ENCODE measurements around the gene USP35. TPM values are rescaled to one million over a fixed set of nuclear protein-coding genes. Genes with fewer than 3 reads are reported as not detected.

USP35 gene
- total RNA-seq, 2 experiments from 2014 or later: 9.2 to 9.8 TPM

DNA sequence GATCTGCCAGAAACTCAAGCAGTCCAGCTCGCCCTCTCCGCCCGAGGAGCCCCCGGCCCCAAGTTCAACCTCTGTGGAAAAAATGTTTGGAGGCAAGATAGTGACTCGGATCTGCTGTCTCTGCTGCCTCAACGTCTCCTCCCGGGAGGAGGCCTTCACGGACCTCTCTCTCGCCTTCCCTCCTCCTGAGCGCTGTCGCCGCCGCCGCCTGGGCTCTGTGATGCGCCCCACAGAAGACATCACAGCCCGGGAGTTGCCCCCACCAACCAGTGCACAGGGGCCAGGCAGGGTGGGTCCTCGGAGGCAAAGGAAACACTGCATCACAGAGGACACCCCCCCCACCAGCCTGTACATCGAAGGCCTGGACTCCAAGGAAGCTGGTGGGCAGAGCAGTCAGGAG lies 20.8 kb downstream of the USP35 start:
- ChIA-PET CTCF (interaction anchor here (0.6 kb wide), 1 partner anchor 546 kb away, joined by 3 read pairs; no protein-coding TSS in a partner anchor), POLR2A (no interaction called here)
- no peaks in the 10 kb centered on the region for H3K9me3 Mint-ChIP-seq (ENCODE audit: low read depth)
- intact Hi-C loops (cut with DNase I, micrococcal nuclease): no loop called here
- ATAC-seq (no peak), DNase-seq (no peak)
- H3K36me3 Mint-ChIP-seq (ENCODE audit: low read depth): peaks cover 24% of the 10 kb centered on the region
- no peak overlapping the region for H3K27ac Mint-ChIP-seq
- H3K27me3 Mint-ChIP-seq: no peaks in the 10 kb centered on the region
- H3K4me3 Mint-ChIP-seq: no peak overlapping the region
- peaks cover 10% of the 10 kb centered on the region for H3K4me1 Mint-ChIP-seq

- ATAC-seq (no peak), DNase-seq (no peak)
- Mint-ChIP-seq H3K9me3 (ENCODE audit: low read depth) (no peaks in the 10 kb centered on the region), H3K36me3 (ENCODE audit: low read depth) (peaks cover 24% of the 10 kb centered on the region), H3K4me3 (no peak overlapping the region), H3K4me1 (peaks cover 5% of the 10 kb centered on the region), H3K27ac (no peak overlapping the region), H3K27me3 (no peaks in the 10 kb centered on the region)
- CTCF ChIA-PET: no interaction called here
- intact Hi-C loops (cut with DNase I, micrococcal nuclease): no loop called here
- POLR2A ChIA-PET: no interaction called here
These were observed 21.4 kb downstream of the USP35 start for GRCh38 chr11:78210000-78210608.

- DNase-seq: no peak
- POLR2A ChIA-PET: no interaction called here
- Mint-ChIP-seq H3K36me3 (ENCODE audit: low read depth) (peaks cover 24% of the 10 kb centered on the region), H3K9me3 (ENCODE audit: low read depth) (no peaks in the 10 kb centered on the region), H3K27ac (no peak overlapping the region), H3K4me1 (peaks cover 1% of the 10 kb centered on the region), H3K4me3 (no peak overlapping the region), H3K27me3 (no peaks in the 10 kb centered on the region)
- CTCF ChIA-PET: no interaction called here
- intact Hi-C loops (cut with DNase I, micrococcal nuclease): no loop called here
- ATAC-seq: no peak
These were observed 22.8 kb downstream of the USP35 start for GRCh38 chr11:78211565-78211964.

DNA sequence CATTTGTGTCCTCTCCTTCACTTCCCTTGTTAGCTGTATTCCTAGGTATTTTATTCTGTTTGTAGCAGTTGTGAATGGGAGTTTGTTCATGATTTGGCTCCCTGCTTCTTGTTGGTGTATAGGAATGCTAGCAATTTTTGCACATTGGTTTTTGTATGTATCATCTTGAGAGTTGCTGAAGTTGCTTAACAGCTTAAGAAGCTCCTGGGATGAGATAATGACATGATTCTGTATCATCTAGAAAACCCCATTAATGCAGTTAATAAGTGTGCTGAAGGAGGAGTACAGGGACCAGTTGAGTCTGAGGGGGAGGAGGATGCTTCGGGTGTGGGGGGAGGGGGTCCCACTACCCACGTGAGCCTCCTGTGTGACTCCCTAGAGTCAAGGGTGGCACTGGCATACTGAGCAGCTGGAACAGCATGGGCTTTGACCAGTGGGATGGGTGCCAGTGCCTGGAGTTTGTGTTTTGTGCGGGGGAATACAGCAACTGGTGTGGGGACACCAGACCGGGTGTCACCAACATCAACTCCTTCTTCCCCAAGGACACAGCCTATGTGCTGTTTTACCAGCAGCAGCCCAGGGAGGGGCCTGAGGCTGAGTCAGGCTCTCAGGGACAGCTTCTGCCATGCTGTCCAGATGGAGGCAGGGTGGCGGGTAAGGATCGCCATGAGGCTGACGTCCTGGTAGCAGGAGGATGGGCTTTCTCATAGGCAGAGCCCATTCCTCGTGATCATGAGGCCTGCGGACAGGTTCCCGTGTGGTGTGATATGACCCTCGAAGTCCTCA lies 24.1 kb downstream of the USP35 start:
- H3K4me1 Mint-ChIP-seq: no peaks in the 10 kb centered on the region
- CTCF ChIA-PET: interaction anchor here (0.8 to 1.0 kb wide), 2 partner anchors 15 to 42 kb away, joined by 3 read pairs; no protein-coding TSS in a partner anchor

DNA sequence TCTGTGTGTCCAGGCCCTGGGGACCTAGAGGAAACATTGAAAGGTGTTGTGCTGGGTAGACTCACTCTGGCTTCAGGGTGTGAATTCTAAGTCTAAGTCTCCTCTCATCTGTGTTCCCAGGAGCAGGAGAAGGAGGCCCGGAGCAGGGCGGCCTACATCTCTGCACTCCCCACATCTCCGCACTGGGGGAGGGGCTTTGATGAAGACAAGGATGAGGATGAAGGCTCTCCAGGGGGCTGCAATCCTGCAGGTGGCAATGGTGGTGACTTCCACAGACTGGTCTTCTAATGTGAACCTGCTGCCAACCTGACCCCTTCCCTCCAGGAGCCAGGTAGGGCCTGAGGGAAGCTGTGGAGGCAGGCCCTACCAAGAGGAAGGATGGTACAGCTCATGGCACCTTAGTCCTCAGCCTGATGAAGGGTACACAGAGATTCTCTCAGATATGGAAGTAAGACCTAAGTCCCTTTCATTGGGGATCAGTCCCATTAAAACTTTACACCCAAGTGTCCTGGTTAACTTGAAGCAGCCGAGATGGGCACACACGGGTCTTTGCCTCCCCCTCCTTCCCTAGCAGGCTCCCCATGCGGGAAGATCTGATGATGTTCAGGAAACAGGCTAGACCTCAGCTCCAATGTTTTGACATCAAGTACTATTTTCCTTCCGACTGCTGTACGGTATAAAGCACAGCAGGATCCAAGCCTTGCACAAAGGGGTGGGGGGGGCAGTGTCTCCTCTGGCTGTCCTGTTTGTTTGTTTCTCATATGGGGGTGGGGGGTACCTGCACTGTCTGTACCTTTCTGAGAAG lies 25.0 kb downstream of the USP35 start:
- Mint-ChIP-seq H3K4me3 (no peak overlapping the region), H3K27me3 (no peaks in the 10 kb centered on the region), H3K36me3 (ENCODE audit: low read depth) (peaks cover 24% of the 10 kb centered on the region), H3K27ac (no peak overlapping the region), H3K9me3 (ENCODE audit: low read depth) (no peaks in the 10 kb centered on the region), H3K4me1 (no peaks in the 10 kb centered on the region)
- CTCF ChIA-PET: interaction anchor here (0.8 to 1.0 kb wide), 2 partner anchors 14 to 43 kb away, joined by 3 read pairs; no protein-coding TSS in a partner anchor
- POLR2A ChIA-PET: interaction anchor here (0.5 kb wide), 1 partner anchor 29 kb away, joined by 3 read pairs; no protein-coding TSS in a partner anchor
- no peak for ATAC-seq
- intact Hi-C loops (cut with DNase I, micrococcal nuclease): no loop called here
- no peak for DNase-seq

More for the DNA sequence above, 24.1 kb downstream of the USP35 start:
- no peak for DNase-seq
- Mint-ChIP-seq H3K4me3 (no peak overlapping the region), H3K27ac (no peak overlapping the region), H3K27me3 (no peaks in the 10 kb centered on the region), H3K9me3 (ENCODE audit: low read depth) (no peaks in the 10 kb centered on the region), H3K36me3 (ENCODE audit: low read depth) (peaks cover 24% of the 10 kb centered on the region)
- POLR2A ChIA-PET: no interaction called here
- intact Hi-C loops (cut with DNase I, micrococcal nuclease): no loop called here
- no peak for ATAC-seq

DNA sequence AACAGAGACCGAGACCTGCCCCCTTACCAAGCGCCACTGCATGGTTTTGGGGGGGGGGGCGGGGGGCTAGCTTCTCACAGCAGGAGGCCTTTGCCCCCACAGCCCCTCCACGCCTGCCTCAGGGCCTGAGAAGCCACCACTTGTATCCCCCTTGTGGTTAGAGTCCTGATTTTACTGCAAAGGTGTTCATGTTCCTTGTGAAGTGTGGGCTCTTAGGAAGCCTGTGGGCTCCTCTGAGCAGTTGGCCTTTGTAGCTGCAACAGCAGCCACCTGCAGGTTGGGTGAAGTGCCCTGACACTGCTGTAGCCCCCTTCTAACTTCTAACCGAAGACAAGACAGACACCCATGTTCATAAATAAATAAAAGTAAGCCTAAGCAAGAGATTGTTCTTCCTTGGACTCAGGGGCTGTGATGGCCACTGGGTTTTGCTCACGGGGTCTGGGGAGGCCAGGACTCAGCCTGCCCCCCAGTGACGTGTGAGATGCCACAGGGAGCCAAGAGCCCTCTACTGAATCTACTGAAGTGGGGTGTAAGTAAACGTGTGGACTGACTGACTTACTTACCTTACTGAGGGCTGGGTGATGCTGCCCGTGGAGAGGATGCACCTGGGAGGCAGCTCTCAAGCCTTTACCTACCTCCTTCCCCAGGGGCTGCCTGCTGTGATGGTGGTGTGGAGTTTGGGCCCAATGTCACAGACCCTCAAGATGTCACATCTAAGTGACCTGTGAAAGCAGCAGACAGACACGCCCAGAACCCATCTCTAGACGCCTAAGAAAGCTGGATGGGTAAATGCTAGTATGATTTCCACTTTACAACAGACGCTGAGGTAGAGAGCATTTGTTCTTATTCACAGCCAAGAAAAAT lies 25.8 kb downstream of the USP35 start:
- peaks cover 21% of the 10 kb centered on the region for H3K36me3 Mint-ChIP-seq (ENCODE audit: low read depth)
- H3K4me3 Mint-ChIP-seq: no peak overlapping the region
- H3K27ac Mint-ChIP-seq: no peak overlapping the region
- DNase-seq (no peak), ATAC-seq (no peak)
- ChIA-PET CTCF (interaction anchor here (1.0 kb wide), 1 partner anchor 43 kb away, joined by 3 read pairs; no protein-coding TSS in a partner anchor), POLR2A (interaction anchor here (0.5 kb wide), 1 partner anchor 29 kb away, joined by 3 read pairs; no protein-coding TSS in a partner anchor)
- no peaks in the 10 kb centered on the region for H3K4me1 Mint-ChIP-seq
- H3K27me3 Mint-ChIP-seq: no peaks in the 10 kb centered on the region
- H3K9me3 Mint-ChIP-seq (ENCODE audit: low read depth): no peaks in the 10 kb centered on the region
- intact Hi-C loops (cut with DNase I, micrococcal nuclease): no loop called here

- ATAC-seq (no peak), DNase-seq (no peak)
- Mint-ChIP-seq H3K4me1 (peaks cover 10% of the 10 kb centered on the region), H3K36me3 (ENCODE audit: low read depth) (peaks cover 10% of the 10 kb centered on the region), H3K27me3 (no peaks in the 10 kb centered on the region), H3K4me3 (no peak overlapping the region), H3K27ac (no peak overlapping the region), H3K9me3 (ENCODE audit: low read depth) (no peaks in the 10 kb centered on the region)
- ChIA-PET CTCF (no interaction called here), POLR2A (no interaction called here)
- intact Hi-C loops (cut with DNase I, micrococcal nuclease): no loop called here
These were observed 27.3 kb downstream of the USP35 start for GRCh38 chr11:78216021-78216420.

DNA sequence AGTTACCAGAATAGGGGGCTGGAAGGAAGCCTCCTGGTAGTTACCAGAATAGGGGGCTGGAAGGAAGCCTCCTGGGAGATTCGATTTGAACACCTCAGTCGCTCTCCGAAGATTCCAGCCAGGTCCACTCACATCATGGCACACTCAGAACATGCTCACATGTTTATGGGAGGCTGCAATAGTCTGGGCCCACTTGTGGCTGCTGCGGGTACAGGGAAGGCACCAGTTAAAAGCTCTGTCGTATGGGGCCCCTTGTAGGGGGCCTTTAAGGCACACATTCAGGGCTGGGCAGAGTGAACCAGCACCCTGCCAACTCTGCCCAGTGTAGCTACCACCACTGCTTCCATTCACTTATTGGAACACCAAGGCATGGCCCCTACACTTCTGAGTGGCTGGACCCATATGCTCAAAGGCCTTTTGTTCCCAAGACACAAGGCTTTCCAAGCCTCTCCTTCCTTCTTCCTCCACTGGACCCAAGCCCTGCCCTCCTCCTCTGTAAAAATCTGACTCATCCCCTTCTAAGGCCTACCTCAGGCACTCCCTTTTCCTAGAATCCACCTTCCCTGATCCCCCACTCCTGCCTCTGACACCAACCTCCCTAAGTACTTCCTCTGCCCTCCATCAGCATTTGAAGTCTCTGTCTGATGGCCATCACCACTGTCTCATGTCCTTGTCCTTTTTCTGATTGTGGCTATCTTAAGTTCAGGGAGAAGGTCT lies 28.0 kb downstream of the USP35 start:
- Mint-ChIP-seq H3K4me3 (no peak overlapping the region), H3K27ac (no peak overlapping the region), H3K9me3 (ENCODE audit: low read depth) (no peaks in the 10 kb centered on the region), H3K36me3 (ENCODE audit: low read depth) (peaks cover 3% of the 10 kb centered on the region), H3K4me1 (peaks cover 12% of the 10 kb centered on the region), H3K27me3 (no peaks in the 10 kb centered on the region)
- intact Hi-C loops (cut with DNase I, micrococcal nuclease): no loop called here
- DNase-seq (no peak), ATAC-seq (no peak)
- CTCF ChIA-PET: interaction anchor here (0.6 kb wide), 1 partner anchor 1072 kb away, joined by 3 read pairs; no protein-coding TSS in a partner anchor
- POLR2A ChIA-PET: no interaction called here

DNA sequence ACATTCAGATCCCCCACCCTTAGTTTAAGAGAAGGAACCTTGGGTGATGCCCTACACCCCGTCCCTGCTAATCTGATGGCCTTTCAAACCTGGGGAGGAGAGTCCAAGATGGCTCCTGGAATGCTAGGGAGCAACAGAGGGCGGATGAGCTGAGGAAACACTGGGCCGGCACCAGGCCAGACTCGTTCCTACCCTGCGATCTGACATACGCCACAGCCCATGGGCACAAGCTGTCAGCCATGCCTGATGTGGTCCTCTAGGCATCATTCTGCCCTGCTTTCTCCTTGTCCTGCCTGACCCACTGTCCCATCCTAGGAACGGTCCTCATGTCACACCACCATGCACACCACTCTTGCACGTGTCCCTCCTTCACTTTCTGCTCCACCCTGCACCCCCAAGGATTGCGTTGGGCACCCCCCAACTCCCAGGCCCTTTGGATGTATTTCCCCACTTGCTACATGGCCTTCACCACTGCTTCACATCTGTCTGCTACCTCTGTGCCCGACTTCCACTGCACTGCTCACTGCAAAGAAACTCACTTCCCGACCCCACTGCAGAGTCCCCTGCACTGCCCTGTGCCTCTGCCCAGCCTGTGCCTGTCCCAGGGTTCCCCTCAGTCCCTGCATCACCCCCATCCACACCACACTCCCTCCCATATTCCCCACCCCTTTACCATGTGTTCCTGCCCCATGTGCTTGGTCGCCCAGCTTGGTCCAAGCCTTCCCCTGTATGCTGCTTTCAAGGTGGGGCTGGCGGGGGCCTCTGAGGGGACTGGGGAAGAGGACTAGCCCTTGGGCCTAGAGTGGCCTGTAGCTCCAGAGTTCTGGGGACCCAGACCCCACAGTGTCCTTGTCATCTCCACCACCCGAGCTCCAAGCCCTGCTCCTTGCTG lies 29.2 kb downstream of the USP35 start:
- intact Hi-C loops (cut with DNase I, micrococcal nuclease): no loop called here
- no peaks in the 10 kb centered on the region for H3K9me3 Mint-ChIP-seq (ENCODE audit: low read depth)
- no peak overlapping the region for H3K27ac Mint-ChIP-seq
- DNase-seq (no peak), ATAC-seq (no peak)
- POLR2A ChIA-PET: interaction anchor here (0.6 kb wide), 1 partner anchor 33 kb away, joined by 3 read pairs; no protein-coding TSS in a partner anchor
- peaks cover 12% of the 10 kb centered on the region for H3K4me1 Mint-ChIP-seq
- no peaks in the 10 kb centered on the region for H3K27me3 Mint-ChIP-seq
- H3K36me3 Mint-ChIP-seq (ENCODE audit: low read depth): peaks cover 4% of the 10 kb centered on the region
- CTCF ChIA-PET: no interaction called here
- H3K4me3 Mint-ChIP-seq: no peak overlapping the region
